A549 treated with AZD9567 at 1 μM for 4 hours (cell line): ENCODE results near the gene CRACR2B. TPM values are rescaled to one million over a fixed set of nuclear protein-coding genes. Genes with fewer than 3 reads are reported as not detected.

Experiments used
- total RNA-seq: library from RNA; stranded (reverse); fragments of 200-300 nt; extraction: Qiagen RNA extraction; gene quantifications from 5 replicates; pipeline ENCODE4 v1.2.3, GENCODE V29; 2022; ENCODE audit not compliant: insufficient read depth

Gene CRACR2B
- 2.6 to 6.3 TPM (median 5.7 TPM) in 5 replicates for total RNA-seq

GRCh38 chr11:827897-828192, at the start of gene CRACR2B:
Gene CRACR2B (plus strand): TSS chr11:827919. CDS start chr11:828608, 689 bp downstream.

GRCh38 chr11:789943-790342, 37.8 kb upstream of the CRACR2B start, which contains the start of gene CEND1:
Gene CEND1 (minus strand): TSS chr11:790090. CDS start chr11:788576, 1,514 bp downstream.

GRCh38 chr11:798093-798713, 29.5 kb upstream of the CRACR2B start, which contains the start of gene SLC25A22:
Gene SLC25A22 (minus strand): TSS chr11:798281. CDS start chr11:795006, 3,275 bp downstream.

GRCh38 chr11:809287-810039, 18.3 kb upstream of the CRACR2B start, which contains the start of gene RPLP2:
Gene RPLP2 (plus strand): TSS chr11:809967. CDS start chr11:810235, 268 bp downstream.

GRCh38 chr11:818396-819128, 9.2 kb upstream of the CRACR2B start, which contains the start of gene PNPLA2:
Gene PNPLA2 (plus strand): TSS chr11:818914. CDS start chr11:819719, 805 bp downstream.

GRCh38 chr11:832529-833113, 4.9 kb downstream of the CRACR2B start, which contains the start of gene CD151:
Gene CD151 (plus strand): TSS chr11:832952. CDS start chr11:836070, 3,118 bp downstream.

GRCh38 chr11:842370-843002, 14.8 kb downstream of the CRACR2B start, which contains the start of the genes POLR2L and TSPAN4:
Gene POLR2L (minus strand): TSS chr11:842529. CDS start chr11:842508, 21 bp downstream.
Gene TSPAN4 (plus strand): TSS chr11:842852. CDS start chr11:850305, 7,453 bp downstream.

Other genes with a start within 250 kb of the CRACR2B start
- 7.7 to 13.2 TPM (median 10.5 TPM) in 5 replicates for gene IRF7, start 212.0 kb upstream of the CRACR2B start, total RNA-seq
- gene CDHR5, start 203.0 kb upstream of the CRACR2B start, total RNA-seq, result 0.02 to 0.09 TPM (median 0.05 TPM) in 4 of 5 replicates, not detected in the other
- gene SCT, start 200.7 kb upstream of the CRACR2B start, total RNA-seq, result not detected in 5 replicates
- gene DRD4, start 190.7 kb upstream of the CRACR2B start, total RNA-seq, result 0.33 to 0.56 TPM (median 0.52 TPM) in 4 of 5 replicates, not detected in the other
- gene DEAF1, start 132.7 kb upstream of the CRACR2B start, total RNA-seq, result 27.7 to 36.3 TPM (median 31.2 TPM) in 5 replicates
- gene TMEM80, start 132.1 kb upstream of the CRACR2B start, total RNA-seq, result 8.6 to 11.0 TPM (median 10.4 TPM) in 5 replicates
- 64.8 to 132 TPM (median 122 TPM) in 5 replicates for gene EPS8L2, start 121.7 kb upstream of the CRACR2B start, total RNA-seq
- 386 to 459 TPM (median 396 TPM) in 5 replicates for gene TALDO1, start 80.5 kb upstream of the CRACR2B start, total RNA-seq
- 33.6 to 50.1 TPM (median 49.2 TPM) in 5 replicates for gene GATD1, start 50.4 kb upstream of the CRACR2B start, total RNA-seq
- 2.0 to 6.3 TPM (median 2.2 TPM) in 5 replicates for gene CEND1, start 37.8 kb upstream of the CRACR2B start, total RNA-seq
- gene SLC25A22, start 29.6 kb upstream of the CRACR2B start, total RNA-seq, result 34.5 to 47.7 TPM (median 37.4 TPM) in 5 replicates
- 8.7 to 16.2 TPM (median 15.7 TPM) in 5 replicates for gene PIDD1, start 22.7 kb upstream of the CRACR2B start, total RNA-seq
- gene RPLP2, start 18.0 kb upstream of the CRACR2B start, total RNA-seq, result 1,691 to 2,650 TPM (median 2,403 TPM) in 5 replicates
- gene PNPLA2, start 9.0 kb upstream of the CRACR2B start, total RNA-seq, result 47.4 to 71.6 TPM (median 65.8 TPM) in 5 replicates
- gene CD151, start 5.0 kb downstream of the CRACR2B start, total RNA-seq, result 775 to 859 TPM (median 829 TPM) in 5 replicates
- gene POLR2L, start 14.6 kb downstream of the CRACR2B start, total RNA-seq, result 634 to 722 TPM (median 687 TPM) in 5 replicates
- 123 to 190 TPM (median 181 TPM) in 5 replicates for gene TSPAN4, start 14.9 kb downstream of the CRACR2B start, total RNA-seq
- 74.8 to 78.2 TPM (median 75.3 TPM) in 5 replicates for gene CHID1, start 82.9 kb downstream of the CRACR2B start, total RNA-seq
- 31.8 to 39.9 TPM (median 36.6 TPM) in 5 replicates for gene AP2A2, start 98.0 kb downstream of the CRACR2B start, total RNA-seq
- 0.01 to 0.06 TPM (median 0.02 TPM) in 3 of 5 replicates, not detected in the others for gene MUC6, start 208.8 kb downstream of the CRACR2B start, total RNA-seq
- 0.13 to 0.42 TPM (median 0.25 TPM) in 4 of 5 replicates, not detected in the other for gene MUC2, start 247.0 kb downstream of the CRACR2B start, total RNA-seq